Tibial artery (tissue), 4 donors: ENCODE measurements around the gene SLC44A2.

Experiments used
- DNase-seq, 2 donors: peaks; one replicate each; pipeline ENCODE4 v3.0.0-alpha.2; 2019
- H3K27ac ChIP-seq, 2 donors: fragments of 200-600 bp; sonication (generic) in 1 of 2; 1 replicate in 1 of 2; 2 replicates in 1 of 2; pipeline ENCODE4 v1.5.1; 2018 to 2019; ENCODE audit warnings: mild to moderate bottlenecking in 1 of 2
- H3K27me3 ChIP-seq, 2 donors: fragments of 200-600 bp; sonication (generic) in 1 of 2; one replicate each; pipeline versions ENCODE4 v1.5.1 to v1.6.0; 2016 to 2019
- H3K36me3 ChIP-seq, 3 donors: fragments of 200-600 bp; sonication (generic) in 2 of 3; one replicate each; pipeline ENCODE4 v1.5.1; 2016 to 2019; ENCODE audit warnings: mild to moderate bottlenecking in 2 of 3
- H3K4me1 ChIP-seq, 4 donors: fragments of 200-600 bp; sonication (generic) in 2 of 4; 1 replicate in 3 of 4; 2 replicates in 1 of 4; pipeline ENCODE4 v1.5.1; 2016 to 2019
- H3K4me3 ChIP-seq, 2 donors: fragments of 200-600 bp; sonication (generic) in 1 of 2; 1 replicate in 1 of 2; 2 replicates in 1 of 2; pipeline ENCODE4 v1.5.1; 2018 to 2019; ENCODE audit warnings: mild to moderate bottlenecking in 2 of 2
- H3K9me3 ChIP-seq, 3 donors: fragments of 200-600 bp; sonication (generic) in 1 of 3; one replicate each; pipeline ENCODE4 v1.5.1; 2016 to 2019
- CTCF ChIP-seq, 2 experiments: fragments of 200-600 bp in 1 of 2; fragments of 450-650 bp in 1 of 2; IDR thresholded peaks; one replicate each; pipeline ENCODE4 v1.5.1; 2017 to 2019; ENCODE audit warnings: antibody characterized with exemption in 2 of 2, mild to moderate bottlenecking in 1 of 2, moderate library complexity in 1 of 2
- intact Hi-C: fragments of 100-400 bp; cut with DNase I; formaldehyde crosslinking; loops from one replicate; pipeline ENCODE4 v1.15.0; 2023; ENCODE audit warnings: low total_unique reads

The SLC44A2 gene

DNA sequence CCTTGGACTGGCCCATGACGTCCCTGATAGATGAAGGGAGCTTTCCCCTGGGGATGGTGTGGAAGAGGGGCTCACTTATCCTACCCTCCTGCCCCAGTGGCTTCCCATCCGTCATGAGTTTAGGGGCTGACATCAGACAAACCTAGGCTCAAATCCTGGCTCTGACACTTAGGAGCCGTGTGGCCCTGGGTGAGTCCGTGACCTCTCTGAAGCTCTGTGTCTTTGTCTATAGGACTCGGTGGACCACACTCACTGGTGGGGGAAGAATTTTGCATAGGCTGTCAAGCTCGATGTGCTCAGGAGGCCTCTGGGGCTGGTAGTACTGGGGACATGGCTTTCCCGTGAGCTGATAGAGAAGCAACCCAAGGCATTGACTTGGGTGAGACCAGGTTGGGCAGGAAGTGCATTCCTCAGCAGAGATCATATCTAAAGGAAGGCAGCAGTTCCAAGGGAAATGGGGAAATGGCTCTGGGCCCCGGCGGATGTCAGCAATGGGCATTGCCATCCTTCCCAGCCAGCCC, 20.8 kb upstream of the SLC44A2 start:
- H3K36me3 ChIP-seq = no peaks in the 10 kb centered on the region
- no peak for DNase-seq
- no peaks in the 10 kb centered on the region for H3K27me3 ChIP-seq
- no peaks in the 10 kb centered on the region for H3K9me3 ChIP-seq
- no peak for TF ChIP-seq CTCF (IDR thresholded peaks at IDR 0.05)
- intact Hi-C loops = no loop called here
- H3K4me3 ChIP-seq = peak overlapping the region; percentile 88 to 97
- peak overlapping the region; percentile 96 to 98 for H3K27ac ChIP-seq
- peaks cover 0 to 50% (median 26%) of the 10 kb centered on the region in 4 donors for H3K4me1 ChIP-seq

GRCh38 chr19:10611907-10612306, 13.4 kb upstream of the SLC44A2 start:
- no peaks in the 10 kb centered on the region for H3K9me3 ChIP-seq
- DNase-seq = no peak
- no peaks in the 10 kb centered on the region for H3K27me3 ChIP-seq
- intact Hi-C loops = no loop called here
- no peaks in the 10 kb centered on the region for H3K36me3 ChIP-seq
- H3K4me1 ChIP-seq = peaks cover 0 to 76% (median 42%) of the 10 kb centered on the region in 4 donors
- H3K4me3 ChIP-seq = no peak overlapping the region
- no peak for TF ChIP-seq CTCF (IDR thresholded peaks at IDR 0.05)
- peak overlapping the region; percentile 72 to 75 for H3K27ac ChIP-seq

DNA sequence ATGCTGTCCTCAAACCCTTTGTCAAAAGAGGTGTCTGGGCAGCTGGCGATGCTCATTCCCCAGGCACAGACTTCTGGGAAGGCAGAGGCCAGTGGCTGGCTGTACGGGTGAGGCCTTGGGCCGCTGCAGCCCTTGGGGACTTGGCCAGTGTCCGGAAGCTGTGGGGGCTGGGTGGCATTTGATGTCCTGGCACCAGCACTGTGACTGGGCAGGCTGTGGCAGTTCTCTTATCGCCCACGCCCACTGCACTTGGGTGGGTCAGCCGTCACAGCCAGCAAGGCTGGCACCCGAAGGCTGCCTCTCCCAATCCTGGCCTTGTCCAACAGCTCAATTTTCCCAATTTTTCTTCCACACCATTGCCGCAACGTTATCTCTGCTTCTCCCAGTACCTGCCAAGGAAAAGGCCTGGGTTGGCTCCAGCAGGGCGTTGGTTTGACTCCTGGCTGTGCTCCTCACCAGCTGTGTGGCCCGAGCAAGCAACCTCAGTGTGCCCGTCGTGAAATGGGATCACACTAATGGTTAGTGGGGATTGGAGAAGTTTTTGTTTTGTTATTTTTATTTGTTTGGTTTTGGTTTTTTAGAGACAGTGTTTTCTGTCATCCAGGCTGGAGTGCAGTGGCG, 12.7 kb upstream of the SLC44A2 start:
- Histone ChIP-seq H3K9me3 (no peaks in the 10 kb centered on the region), H3K36me3 (no peaks in the 10 kb centered on the region), H3K4me3 (peak overlapping the region in 1 of 2 donors; percentile 21), H3K27me3 (no peaks in the 10 kb centered on the region), H3K27ac (peak overlapping the region; percentile 72 to 75), H3K4me1 (peaks cover 0 to 83% (median 49%) of the 10 kb centered on the region in 4 donors)
- peak; percentile 81 to 97 for DNase-seq
- no peak for TF ChIP-seq CTCF (IDR thresholded peaks at IDR 0.05)
- intact Hi-C loops = no loop called here

DNA sequence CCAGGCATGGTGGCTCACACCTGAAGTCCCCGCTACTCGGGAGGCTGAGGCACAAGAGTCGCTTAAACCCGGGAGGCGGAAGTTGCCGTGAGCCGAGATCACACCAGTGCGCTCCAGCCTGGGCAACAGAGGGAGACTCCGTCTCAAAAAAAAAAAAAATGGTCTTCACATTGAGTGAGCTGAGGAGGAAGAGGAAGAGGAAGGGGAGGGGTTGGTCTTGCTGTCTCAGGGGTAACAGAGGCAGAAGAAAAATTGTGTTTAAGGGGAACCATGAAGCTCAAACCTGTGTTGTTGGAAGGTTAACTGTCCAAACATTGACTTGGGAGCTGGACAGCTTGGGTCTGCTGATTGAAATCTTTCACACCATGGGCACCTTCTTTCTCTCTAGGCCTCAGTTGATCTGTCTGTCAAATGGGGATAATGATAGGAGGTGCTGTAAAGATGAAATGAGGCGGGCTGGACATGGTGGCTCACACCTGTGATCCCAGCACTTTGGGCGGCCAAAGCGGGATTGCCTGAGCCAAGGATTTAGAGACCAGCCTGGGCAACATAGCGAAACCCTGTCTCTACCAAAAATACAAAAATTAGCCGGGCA, 9.8 kb upstream of the SLC44A2 start:
- Histone ChIP-seq H3K36me3 (no peaks in the 10 kb centered on the region), H3K27me3 (no peaks in the 10 kb centered on the region), H3K4me1 (peaks cover 0 to 71% (median 47%) of the 10 kb centered on the region in 4 donors), H3K4me3 (no peak overlapping the region), H3K9me3 (no peaks in the 10 kb centered on the region), H3K27ac (peak overlapping the region; percentile 61 to 71)
- TF ChIP-seq CTCF (IDR thresholded peaks at IDR 0.05) = no peak
- no peak for DNase-seq
- intact Hi-C loops = no loop called here

DNA sequence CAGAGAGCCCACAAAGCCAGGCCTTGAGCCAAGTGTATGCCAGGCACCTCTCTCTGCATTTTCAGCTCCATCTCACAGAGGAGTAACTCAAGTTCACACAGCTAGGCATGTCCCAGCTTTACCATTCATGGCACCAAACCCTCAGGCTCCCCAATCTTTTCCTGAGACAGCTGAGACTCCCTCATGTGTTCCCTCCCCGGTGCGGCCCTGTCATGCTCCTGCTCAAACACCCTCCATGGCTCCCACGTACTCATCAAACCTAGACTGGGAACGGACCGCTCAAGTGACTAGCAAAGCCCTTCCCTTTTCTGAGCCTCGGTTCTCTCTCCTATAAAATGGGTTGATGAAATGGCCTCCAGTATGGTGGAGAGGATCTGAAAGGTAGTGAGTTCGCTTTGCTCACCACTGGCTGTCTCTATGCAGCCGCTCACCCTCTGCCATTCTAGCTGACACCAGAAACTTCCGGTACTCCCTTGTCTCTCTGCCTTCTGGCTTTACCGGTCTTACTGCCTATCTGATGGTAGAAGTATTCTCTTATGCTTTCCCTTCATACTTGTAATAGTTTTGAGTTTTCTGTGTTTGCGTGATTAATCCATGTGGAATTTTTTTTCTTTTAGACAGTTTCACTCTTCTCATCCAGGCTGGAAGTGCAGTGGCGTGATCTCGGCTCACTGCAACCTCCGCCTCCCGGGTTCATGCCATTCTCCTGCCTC, 7.8 kb upstream of the SLC44A2 start:
- TF ChIP-seq CTCF (IDR thresholded peaks at IDR 0.05) = no peak
- Histone ChIP-seq H3K27me3 (no peaks in the 10 kb centered on the region), H3K36me3 (peaks cover 0 to 8% (median 8%) of the 10 kb centered on the region in 3 donors), H3K27ac (peak overlapping the region; percentile 61 to 71), H3K9me3 (no peaks in the 10 kb centered on the region), H3K4me1 (peaks cover 0 to 51% (median 28%) of the 10 kb centered on the region in 4 donors), H3K4me3 (peak overlapping the region in 1 of 2 donors; percentile 20)
- intact Hi-C loops = no loop called here
- DNase-seq = no peak
